ENCODE results near the gene ADAMTSL4. TPM values are rescaled to one million over a fixed set of nuclear protein-coding genes. Genes with fewer than 3 reads are reported as not detected.
A peak's percentile ranks its signal among the peaks of the same experiment; 100 is the strongest.
"Not testable (repeated sequence)": the region's sequence is repeated elsewhere in the genome, so short reads cannot be mapped to it uniquely, and the experiment has no call there.

The ADAMTSL4 gene
- total RNA-seq, 1 donor from 2014 or later = 1.3 TPM

- Mint-ChIP-seq H3K27me3 (ENCODE audit: insufficient read depth) (peaks cover 2% of the 10 kb centered on the region), H3K9me3 (no peaks in the 10 kb centered on the region), H3K4me1 (ENCODE audit: low read depth) (peaks cover 35% of the 10 kb centered on the region), H3K36me3 (ENCODE audit: low read depth) (peaks cover 55% of the 10 kb centered on the region), H3K27ac (peak overlapping the region; percentile 97), H3K4me3 (peak overlapping the region; percentile 95)
- intact Hi-C loops (cut with micrococcal nuclease) = loop anchor here (1.0 kb wide), 5 partner anchors 11 to 298 kb away; partner anchors contain the start of genes ARNT and ENSA
- peak; percentile 52 for DNase-seq (ENCODE audit: low spot score)
Observed at GRCh38 chr1:150578272-150579109, 29.3 kb downstream of the ADAMTSL4 start.

GRCh38 chr1:150579110-150579944 lies 30.1 kb downstream of the ADAMTSL4 start, which contains the start of gene MCL1:
TSS of gene MCL1 (minus strand) at chr1:150579610. CDS start at chr1:150579530, 80 bp downstream.
- peak; percentile 92 for DNase-seq (ENCODE audit: low spot score)
- Mint-ChIP-seq H3K27me3 (ENCODE audit: insufficient read depth) (peaks cover 2% of the 10 kb centered on the region), H3K4me3 (peak within 1 kb of the TSS; percentile 95), H3K9me3 (no peaks in the 10 kb centered on the region), H3K36me3 (ENCODE audit: low read depth) (peaks cover 49% of the 10 kb centered on the region), H3K4me1 (ENCODE audit: low read depth) (peaks cover 35% of the 10 kb centered on the region), H3K27ac (peak within 1 kb of the TSS; percentile 97)
- intact Hi-C loops (cut with micrococcal nuclease) = loop anchor here (1.0 kb wide), 4 partner anchors 12 to 50 kb away; partner anchors contain the start of gene ENSA

GRCh38 chr1:150579945-150580642 lies 30.9 kb downstream of the ADAMTSL4 start:
- H3K4me3 Mint-ChIP-seq = peak overlapping the region; percentile 95
- peak overlapping the region; percentile 90 for H3K27ac Mint-ChIP-seq
- intact Hi-C loops (cut with micrococcal nuclease) = loop anchor here (1.0 kb wide), 4 partner anchors 13 to 49 kb away; partner anchors contain the start of gene ENSA
- no peaks in the 10 kb centered on the region for H3K9me3 Mint-ChIP-seq
- H3K36me3 Mint-ChIP-seq (ENCODE audit: low read depth) = peaks cover 41% of the 10 kb centered on the region
- no peak for DNase-seq (ENCODE audit: low spot score)
- H3K27me3 Mint-ChIP-seq (ENCODE audit: insufficient read depth) = peaks cover 2% of the 10 kb centered on the region
- peaks cover 30% of the 10 kb centered on the region for H3K4me1 Mint-ChIP-seq (ENCODE audit: low read depth)

DNA sequence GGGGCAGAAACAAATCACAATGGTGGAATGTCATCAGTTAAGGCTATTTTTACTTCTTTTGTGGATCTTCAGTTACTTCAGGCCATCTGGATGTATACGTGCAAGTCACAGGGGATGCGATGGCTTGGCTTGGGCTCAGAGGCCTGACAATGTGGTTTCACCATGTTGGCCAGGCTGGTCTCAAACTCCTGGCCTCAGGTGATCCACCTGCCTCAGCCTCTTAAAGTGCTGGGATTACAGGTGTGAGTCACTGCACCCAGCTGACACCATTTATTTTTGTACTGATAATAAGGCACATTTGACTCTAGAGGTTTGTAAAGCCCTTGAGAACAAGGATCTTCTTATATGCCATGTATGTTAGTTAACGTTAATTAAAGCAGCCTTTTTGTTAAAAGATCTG lies 31.8 kb downstream of the ADAMTSL4 start:
- DNase-seq (ENCODE audit: low spot score); H3K9me3 Mint-ChIP-seq; intact Hi-C loops (cut with micrococcal nuclease); H3K27me3 Mint-ChIP-seq (ENCODE audit: insufficient read depth): not testable (repeated sequence)
- H3K4me3 Mint-ChIP-seq = peak overlapping the region; percentile 95
- H3K4me1 Mint-ChIP-seq (ENCODE audit: low read depth) = peaks cover 25% of the 10 kb centered on the region
- H3K27ac Mint-ChIP-seq = peak overlapping the region; percentile 90
- peaks cover 36% of the 10 kb centered on the region for H3K36me3 Mint-ChIP-seq (ENCODE audit: low read depth)

- H3K27ac Mint-ChIP-seq; H3K9me3 Mint-ChIP-seq; H3K27me3 Mint-ChIP-seq (ENCODE audit: insufficient read depth); H3K4me3 Mint-ChIP-seq; DNase-seq (ENCODE audit: low spot score); intact Hi-C loops (cut with micrococcal nuclease): not testable (repeated sequence)
- Mint-ChIP-seq H3K4me1 (ENCODE audit: low read depth) (peaks cover 25% of the 10 kb centered on the region), H3K36me3 (ENCODE audit: low read depth) (peaks cover 31% of the 10 kb centered on the region)
Observed at GRCh38 chr1:150581437-150581836, 32.2 kb downstream of the ADAMTSL4 start.

GRCh38 chr1:150581962-150582361 lies 32.8 kb downstream of the ADAMTSL4 start:
- H3K27ac Mint-ChIP-seq; H3K4me3 Mint-ChIP-seq; H3K27me3 Mint-ChIP-seq (ENCODE audit: insufficient read depth); intact Hi-C loops (cut with micrococcal nuclease); H3K9me3 Mint-ChIP-seq; DNase-seq (ENCODE audit: low spot score): not testable (repeated sequence)
- peaks cover 21% of the 10 kb centered on the region for H3K4me1 Mint-ChIP-seq (ENCODE audit: low read depth)
- peaks cover 26% of the 10 kb centered on the region for H3K36me3 Mint-ChIP-seq (ENCODE audit: low read depth)

DNA sequence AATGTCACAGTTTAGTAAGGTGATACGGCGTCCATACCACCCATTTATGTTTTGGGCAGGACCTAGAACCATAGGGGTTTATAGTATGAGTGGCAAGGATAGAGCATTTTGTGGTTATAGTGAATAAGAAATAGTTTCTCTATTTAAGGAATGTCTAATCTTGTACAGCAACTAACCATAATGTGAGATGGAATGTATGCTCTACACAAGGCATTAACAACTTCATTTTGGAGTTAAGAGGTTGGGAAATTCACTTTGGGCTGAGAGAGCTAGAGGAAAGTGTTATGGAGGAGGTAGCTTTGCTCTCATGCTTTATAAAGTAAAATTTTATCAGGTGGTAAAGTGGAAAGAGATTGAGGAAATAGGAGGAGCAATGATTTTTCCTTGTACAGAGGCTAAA lies 33.2 kb downstream of the ADAMTSL4 start:
- Mint-ChIP-seq H3K27ac (no peak overlapping the region), H3K27me3 (ENCODE audit: insufficient read depth) (peaks cover 2% of the 10 kb centered on the region), H3K4me3 (no peak overlapping the region), H3K9me3 (no peaks in the 10 kb centered on the region), H3K4me1 (ENCODE audit: low read depth) (peaks cover 19% of the 10 kb centered on the region), H3K36me3 (ENCODE audit: low read depth) (peaks cover 22% of the 10 kb centered on the region)
- DNase-seq (ENCODE audit: low spot score) = no peak
- intact Hi-C loops (cut with micrococcal nuclease) = no loop called here

DNA sequence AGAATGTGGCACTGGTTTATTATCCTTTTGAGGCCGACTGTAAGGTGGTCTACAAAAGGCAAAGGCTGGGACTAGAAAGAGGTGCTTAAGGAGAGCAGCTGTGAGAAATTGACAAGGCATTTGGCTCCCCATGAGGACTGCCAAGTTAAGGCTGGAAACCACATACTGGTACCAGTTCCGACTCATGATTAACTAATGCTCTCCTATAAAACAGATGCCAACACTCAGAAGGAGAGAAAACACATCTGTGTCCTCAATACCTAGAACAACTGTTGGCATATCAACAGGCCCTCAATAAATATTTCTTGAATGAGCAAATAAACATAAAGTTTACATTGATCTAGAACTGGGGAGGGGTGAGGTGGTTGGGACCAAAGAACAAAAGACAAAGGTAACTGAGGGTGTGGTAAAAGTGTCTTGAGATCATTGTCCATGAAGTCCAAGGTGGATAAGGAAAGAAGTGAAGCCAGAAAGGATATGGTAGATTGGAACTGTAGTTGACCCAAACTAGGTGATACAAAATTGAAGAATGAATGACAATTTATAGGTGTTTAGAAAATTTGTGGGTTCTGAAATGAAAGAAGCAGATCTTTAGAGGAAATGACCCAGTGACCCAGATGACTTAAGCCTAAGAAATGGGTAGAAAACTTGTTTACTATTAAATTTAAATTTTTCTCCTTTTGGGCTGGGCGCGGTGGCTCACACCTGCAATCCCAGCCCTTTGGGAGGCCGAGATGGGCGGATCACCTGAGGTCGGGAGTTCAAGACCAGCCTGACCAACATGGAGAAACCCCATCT lies 47.1 kb downstream of the ADAMTSL4 start:
- Mint-ChIP-seq H3K27ac (no peak overlapping the region), H3K4me1 (ENCODE audit: low read depth) (peaks cover 6% of the 10 kb centered on the region), H3K36me3 (ENCODE audit: low read depth) (peaks cover 13% of the 10 kb centered on the region), H3K9me3 (no peaks in the 10 kb centered on the region), H3K27me3 (ENCODE audit: insufficient read depth) (no peaks in the 10 kb centered on the region), H3K4me3 (no peak overlapping the region)
- DNase-seq (ENCODE audit: low spot score) = no peak
- intact Hi-C loops (cut with micrococcal nuclease) = no loop called here

- no peak overlapping the region for H3K27ac Mint-ChIP-seq
- H3K4me3 Mint-ChIP-seq = no peak overlapping the region
- DNase-seq (ENCODE audit: low spot score) = no peak
Observed at GRCh38 chr1:150596976-150597375, 47.8 kb downstream of the ADAMTSL4 start.

GRCh38 chr1:150598346-150598745 lies 49.1 kb downstream of the ADAMTSL4 start:
- H3K4me1 Mint-ChIP-seq (ENCODE audit: low read depth); H3K4me3 Mint-ChIP-seq; H3K27me3 Mint-ChIP-seq (ENCODE audit: insufficient read depth); DNase-seq (ENCODE audit: low spot score); H3K27ac Mint-ChIP-seq; intact Hi-C loops (cut with micrococcal nuclease); H3K9me3 Mint-ChIP-seq: not testable (repeated sequence)
- peaks cover 16% of the 10 kb centered on the region for H3K36me3 Mint-ChIP-seq (ENCODE audit: low read depth)

More at GRCh38 chr1:150596976-150597375, 47.8 kb downstream of the ADAMTSL4 start:
- peaks cover 6% of the 10 kb centered on the region for H3K4me1 Mint-ChIP-seq (ENCODE audit: low read depth)
- intact Hi-C loops (cut with micrococcal nuclease) = no loop called here
- H3K9me3 Mint-ChIP-seq = no peaks in the 10 kb centered on the region
- H3K27me3 Mint-ChIP-seq (ENCODE audit: insufficient read depth) = no peaks in the 10 kb centered on the region
- H3K36me3 Mint-ChIP-seq (ENCODE audit: low read depth) = peaks cover 13% of the 10 kb centered on the region

GRCh38 chr1:150601540-150601939 lies 52.3 kb downstream of the ADAMTSL4 start:
- H3K27me3 Mint-ChIP-seq (ENCODE audit: insufficient read depth) = no peaks in the 10 kb centered on the region
- H3K36me3 Mint-ChIP-seq (ENCODE audit: low read depth) = peaks cover 25% of the 10 kb centered on the region
- H3K27ac Mint-ChIP-seq = no peak overlapping the region
- H3K4me1 Mint-ChIP-seq (ENCODE audit: low read depth) = peaks cover 20% of the 10 kb centered on the region
- intact Hi-C loops (cut with micrococcal nuclease) = no loop called here
- no peak for DNase-seq (ENCODE audit: low spot score)
- H3K9me3 Mint-ChIP-seq = no peaks in the 10 kb centered on the region
- H3K4me3 Mint-ChIP-seq = no peak overlapping the region

DNA sequence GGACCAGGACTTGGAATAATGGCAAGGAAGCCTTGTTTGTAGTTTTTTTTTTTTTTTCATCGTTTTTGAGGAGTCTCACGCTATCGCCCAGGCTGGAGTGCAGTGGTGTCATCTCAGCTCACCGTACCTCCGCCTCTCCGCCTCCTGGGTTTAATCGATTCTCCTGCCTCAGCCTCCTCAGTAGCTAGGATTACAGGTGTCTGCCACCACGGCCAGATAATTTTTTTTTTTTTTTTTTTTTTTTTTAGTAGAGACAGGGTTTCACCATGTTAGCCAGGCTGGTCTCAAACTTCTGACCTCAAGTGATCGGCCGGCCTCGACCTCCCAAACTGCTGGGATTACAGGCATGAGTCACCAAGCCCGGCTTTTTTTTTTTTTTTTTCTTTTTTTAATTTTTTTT lies 53.2 kb downstream of the ADAMTSL4 start:
- DNase-seq (ENCODE audit: low spot score); H3K27ac Mint-ChIP-seq; H3K4me3 Mint-ChIP-seq; intact Hi-C loops (cut with micrococcal nuclease); H3K9me3 Mint-ChIP-seq; H3K27me3 Mint-ChIP-seq (ENCODE audit: insufficient read depth): not testable (repeated sequence)
- Mint-ChIP-seq H3K36me3 (ENCODE audit: low read depth) (peaks cover 24% of the 10 kb centered on the region), H3K4me1 (ENCODE audit: low read depth) (peaks cover 22% of the 10 kb centered on the region)

Data from activated T-helper 1 cell treated with anti-CD3 and anti-CD28 coated beads, Interleukin-12 subunit alpha, Interleukin-12 subunit beta, Interleukin-2, Interleukin-4 antibody, amounts not matched to agents 30 ng/mL and 10 ng/mL and 1 ng/mL, durations not matched to agents 14 hours and 24 hours and 36 hours (primary cell).